Endothelial cell of umbilical vein (primary cell): ENCODE measurements around the gene ZNF611. TPM values are rescaled to one million over a fixed set of nuclear protein-coding genes. Genes with fewer than 3 reads are reported as not detected.

Experiments used
- BruUV-seq: library from RNA; stranded (reverse); fragments of 400-500 nt; replicated peaks from 2 replicates; lab custom pipeline; 2021; lab: Mats Ljungman, UMichigan
- CTCF ChIA-PET: fragments of 300-600, 350-600 bp; sonication (Branson Sonifier 250); formaldehyde crosslinking; loops from one replicate; lab custom pipeline; 2021; ENCODE audit warnings: antibody characterized with exemption, inconsistent platforms; lab: Charles Lee
- POLR2A ChIA-PET: fragments of 300-600, 350-600 bp; sonication (Branson Sonifier 250); formaldehyde crosslinking; loops from one replicate; lab custom pipeline; 2021; ENCODE audit warnings: antibody characterized with exemption, inconsistent platforms; lab: Charles Lee
- DNase-seq: peaks from one replicate; pipeline ENCODE4 v3.0.0-alpha.2; 2011; ENCODE audit warnings: low read depth, low spot score
- FAIRE-seq: peaks from 2 replicates; lab custom pipeline; 2011; peaks lifted over from hg19 to GRCh38; lab: Jason Lieb, UNC
- H2AFZ ChIP-seq: 2 replicates; pipeline ENCODE4 v1.6.0; 2012; ENCODE audit warnings: low read depth, low read length, control low read depth, inconsistent platforms
- H3K27ac ChIP-seq: 2 replicates; pipeline ENCODE4 v1.5.1; 2011; ENCODE audit warnings: low read depth, mild to moderate bottlenecking, control low read depth, low read length, moderate library complexity; ENCODE audit not compliant: insufficient read depth
- H3K27me3 ChIP-seq, 2 experiments: 2 replicates each; pipeline versions ENCODE4 v1.6.0 to v1.6.1; 2011; ENCODE audit warnings: low read length in 2 of 2, mixed read lengths in 1 of 2; ENCODE audit not compliant: control insufficient read depth in 2 of 2, insufficient read depth in 2 of 2
- H3K36me3 ChIP-seq, 2 experiments: 2 replicates in 1 of 2; 3 replicates in 1 of 2; pipeline ENCODE4 v1.5.1; 2011; ENCODE audit warnings: low read length in 2 of 2, mild to moderate bottlenecking in 1 of 2, moderate library complexity in 1 of 2; ENCODE audit not compliant: control insufficient read depth in 2 of 2, insufficient read depth in 2 of 2; ENCODE audit errors: extremely low read depth in 1 of 2
- H3K4me1 ChIP-seq: 3 replicates; pipeline ENCODE4 v1.5.1; 2011; ENCODE audit warnings: mild to moderate bottlenecking, low read length; ENCODE audit not compliant: control insufficient read depth, insufficient read depth; ENCODE audit errors: extremely low read depth
- H3K4me2 ChIP-seq: 2 replicates; pipeline ENCODE4 v1.6.1; 2011; ENCODE audit warnings: low read length, control low read depth, mixed read lengths; ENCODE audit not compliant: insufficient read depth
- H3K4me3 ChIP-seq, 3 experiments: fragments of 200-600 bp in 1 of 3; sonication (generic), shearing (Covaris generic) in 1 of 3; replicated peaks in 1 of 3; 2 replicates each; pipeline ENCODE4 v1.5.1; 2011 to 2016; ENCODE audit warnings: control low read depth in 3 of 3, low read length in 3 of 3, mild to moderate bottlenecking in 2 of 3, inconsistent platforms in 1 of 3, low read depth in 1 of 3, moderate library complexity in 1 of 3; ENCODE audit not compliant: insufficient read depth in 1 of 3
- H3K79me2 ChIP-seq: 2 replicates; pipeline ENCODE4 v1.6.0; 2012; ENCODE audit warnings: low read length, inconsistent platforms; ENCODE audit not compliant: control insufficient read depth, insufficient read depth
- H3K9ac ChIP-seq: replicated peaks from 2 replicates; pipeline ENCODE3; 2011; ENCODE audit warnings: low read length, control low read depth; ENCODE audit not compliant: insufficient read depth; ENCODE audit errors: extremely low read depth
- H3K9me1 ChIP-seq: replicated peaks from 3 replicates; pipeline ENCODE4 v1.6.0; 2011; ENCODE audit warnings: mild to moderate bottlenecking, low read length; ENCODE audit not compliant: control insufficient read depth, insufficient read depth; ENCODE audit errors: extremely low read depth
- H3K9me3 ChIP-seq: replicated peaks from 2 replicates; pipeline ENCODE4 v1.5.1; 2012; ENCODE audit warnings: low read length, inconsistent platforms; ENCODE audit not compliant: control insufficient read depth, insufficient read depth
- H4K20me1 ChIP-seq: replicated peaks from 2 replicates; pipeline ENCODE3; 2011; ENCODE audit warnings: mild to moderate bottlenecking, low read length; ENCODE audit not compliant: control insufficient read depth, insufficient read depth; ENCODE audit errors: extremely low read depth
- CTCF ChIP-seq, 2 donors: IDR thresholded peaks; 1 replicate in 1 of 2; 2 replicates in 1 of 2; pipeline ENCODE4 v1.5.1; 2011; ENCODE audit warnings: low read length in 2 of 2, mild to moderate bottlenecking in 2 of 2, moderate library complexity in 2 of 2, control low read depth in 1 of 2, inconsistent platforms in 1 of 2, low read depth in 1 of 2; ENCODE audit not compliant: insufficient read depth in 1 of 2; ENCODE audit errors: extremely low read depth in 1 of 2
- EZH2 ChIP-seq: IDR thresholded peaks from 2 replicates; pipeline ENCODE4 v1.6.1; 2012; ENCODE audit warnings: borderline replicate concordance, low read depth, mild to moderate bottlenecking, moderate library complexity, low read length, inconsistent platforms; ENCODE audit not compliant: severe bottlenecking
- FOS ChIP-seq: IDR thresholded peaks from 2 replicates; pipeline ENCODE4 v1.6.1; 2011; ENCODE audit warnings: mild to moderate bottlenecking, low read length, moderate library complexity, borderline replicate concordance; ENCODE audit not compliant: insufficient read depth
- GATA2 ChIP-seq: IDR thresholded peaks from 2 replicates; pipeline ENCODE4 v1.7.0; 2011; ENCODE audit warnings: low read depth, mild to moderate bottlenecking, moderate library complexity, mixed read lengths, low read length; ENCODE audit not compliant: insufficient read length, insufficient read depth
- JUN ChIP-seq: IDR thresholded peaks from 2 replicates; pipeline ENCODE4 v1.6.1; 2011; ENCODE audit warnings: borderline replicate concordance, low read depth; ENCODE audit not compliant: insufficient read length, insufficient read depth
- MAX ChIP-seq: IDR thresholded peaks from 2 replicates; pipeline ENCODE4 v1.6.1; 2011; ENCODE audit not compliant: insufficient read depth, insufficient read length
- MYC ChIP-seq: IDR thresholded peaks from one replicate; pipeline ENCODE4 v1.6.1; 2011; ENCODE audit warnings: mild to moderate bottlenecking, low read depth, low read length
- POLR2A ChIP-seq: IDR thresholded peaks from 2 replicates; pipeline ENCODE4 v1.6.1; 2012; ENCODE audit warnings: low read depth, mild to moderate bottlenecking, control low read depth, low read length
- dilution Hi-C: fragments of 300-500 bp; cut with MboI; formaldehyde crosslinking; loops from one replicate; pipeline ENCODE4 v1.15.0; 2019; ENCODE audit warnings: low sequenced_read_pairs; ENCODE audit not compliant: extremely low pct_ligation_motif_present
- intact Hi-C: fragments of 100-400 bp; cut with micrococcal nuclease; formaldehyde crosslinking; loops from one replicate; pipeline ENCODE4 v1.10.0; 2022
- polyA plus RNA-seq, 4 experiments: library from polyadenylated mRNA; depleted of rRNA in 3 of 4; stranded (reverse) in 3 of 4; unstranded in 1 of 4; fragments of >200 nt; gene quantifications; 2 replicates each; pipeline versions ENCODE4 v1.2.1 to v1.2.3, GENCODE V29; 2011 to 2012; ENCODE audit warnings: missing spikeins in 1 of 4
- total RNA-seq: library from RNA; stranded (reverse); gene quantifications from 2 replicates; pipeline ENCODE4 v1.2.3, GENCODE V29; 2021

Gene ZNF611
- total and polyA plus RNA-seq, 2 donors (not counting 3 experiments of a cell fraction or from before 2014, with no cell fraction given): 3.1 to 20.0 TPM

- dilution Hi-C loops (no loop called here), intact Hi-C loops (no loop called here)
- H3K79me2 ChIP-seq: peaks cover 44% of the 10 kb centered on the region
- no peaks in the 10 kb centered on the region for H3K9me3 ChIP-seq
- H3K9me1 ChIP-seq: no peaks in the 10 kb centered on the region
- no peak overlapping the region for H3K4me3 ChIP-seq
- peaks cover 0 to 1% of the 10 kb centered on the region in 2 experiments for H3K36me3 ChIP-seq
- H3K27ac ChIP-seq: no peak overlapping the region
- DNase-seq: no peak
- no peak overlapping the region for H2AFZ ChIP-seq
- BruUV-seq: no TSS peak
- ChIA-PET POLR2A (no interaction called here), CTCF (no interaction called here)
- H3K27me3 ChIP-seq: no peaks in the 10 kb centered on the region
- H3K9ac ChIP-seq: no peak overlapping the region
- H4K20me1 ChIP-seq: no peaks in the 10 kb centered on the region
- no peak for FAIRE-seq
- H3K4me1 ChIP-seq: no peaks in the 10 kb centered on the region
- H3K4me2 ChIP-seq: no peak overlapping the region
- TF ChIP-seq GATA2 (no peak), POLR2A (no peak), JUN (no peak), EZH2 (no peak), MYC (no peak), FOS (no peak), MAX (no peak), CTCF (IDR thresholded peaks at IDR 0.05; ENCODE audit: extremely low read depth in 1 of 2, insufficient read depth in 1 of 2, low read depth in 1 of 2, low read length in 2 of 2) (no peak)
Observed at GRCh38 chr19:52665529-52665928, 69.3 kb downstream of the ZNF611 start.
